Gastroesophageal sphincter (tissue), 3 donors: ENCODE results near the gene AKAP8L.

Experiments
- EP300 ChIP-seq: sonication (generic); formaldehyde crosslinking; IDR thresholded peaks from one replicate; pipeline ENCODE4 v1.6.1; 2017; ENCODE audit warnings: antibody characterized with exemption, mild to moderate bottlenecking
- POLR2A ChIP-seq, 2 donors: fragments of 450-650 bp; IDR thresholded peaks; one replicate each; pipeline ENCODE4 v1.6.1; 2017; ENCODE audit warnings: antibody characterized with exemption in 2 of 2, mild to moderate bottlenecking in 2 of 2, moderate library complexity in 1 of 2
- TF ChIP-seq, protein P1 (sequence below), 4 experiments: fragments of 200-600 bp in 2 of 4; fragments of 450-650 bp in 2 of 4; sonication (generic) in 1 of 4; IDR thresholded peaks; one replicate each; pipeline ENCODE4 v1.5.1; 2017 to 2019; ENCODE audit warnings: antibody characterized with exemption in 4 of 4, mild to moderate bottlenecking in 2 of 4, moderate library complexity in 2 of 4

GRCh38 chr19:15354566-15355296 is 64.1 kb downstream of the AKAP8L start:
- TF ChIP-seq, protein P1, sequence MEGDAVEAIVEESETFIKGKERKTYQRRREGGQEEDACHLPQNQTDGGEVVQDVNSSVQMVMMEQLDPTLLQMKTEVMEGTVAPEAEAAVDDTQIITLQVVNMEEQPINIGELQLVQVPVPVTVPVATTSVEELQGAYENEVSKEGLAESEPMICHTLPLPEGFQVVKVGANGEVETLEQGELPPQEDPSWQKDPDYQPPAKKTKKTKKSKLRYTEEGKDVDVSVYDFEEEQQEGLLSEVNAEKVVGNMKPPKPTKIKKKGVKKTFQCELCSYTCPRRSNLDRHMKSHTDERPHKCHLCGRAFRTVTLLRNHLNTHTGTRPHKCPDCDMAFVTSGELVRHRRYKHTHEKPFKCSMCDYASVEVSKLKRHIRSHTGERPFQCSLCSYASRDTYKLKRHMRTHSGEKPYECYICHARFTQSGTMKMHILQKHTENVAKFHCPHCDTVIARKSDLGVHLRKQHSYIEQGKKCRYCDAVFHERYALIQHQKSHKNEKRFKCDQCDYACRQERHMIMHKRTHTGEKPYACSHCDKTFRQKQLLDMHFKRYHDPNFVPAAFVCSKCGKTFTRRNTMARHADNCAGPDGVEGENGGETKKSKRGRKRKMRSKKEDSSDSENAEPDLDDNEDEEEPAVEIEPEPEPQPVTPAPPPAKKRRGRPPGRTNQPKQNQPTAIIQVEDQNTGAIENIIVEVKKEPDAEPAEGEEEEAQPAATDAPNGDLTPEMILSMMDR (IDR thresholded peaks at IDR 0.05): no peak
- TF ChIP-seq POLR2A (IDR thresholded peaks at IDR 0.05) (no peak), EP300 (no peak)
